CD14-positive monocyte (primary cell): Measurements from ENCODE around the gene SLC38A10. TPM values are rescaled to one million over a fixed set of nuclear protein-coding genes. Genes with fewer than 3 reads are reported as not detected.

Experiments
- DNase-seq, 3 donors: peaks; one replicate each; pipeline ENCODE4 v3.0.0-alpha.2; 2011 to 2022
- H2AFZ ChIP-seq: 2 replicates; pipeline ENCODE4 v1.6.0; 2012; ENCODE audit warnings: mild to moderate bottlenecking, low read depth, low read length, inconsistent platforms; ENCODE audit not compliant: insufficient read depth, poor library complexity, severe bottlenecking
- H3K27ac ChIP-seq, 2 donors: 1 replicate in 1 of 2; 2 replicates in 1 of 2; pipeline ENCODE4 v1.5.1; 2012 to 2013; ENCODE audit warnings: low read length in 2 of 2, control low read depth in 1 of 2, inconsistent platforms in 1 of 2, low read depth in 1 of 2, mild to moderate bottlenecking in 1 of 2
- H3K27me3 ChIP-seq, 2 donors: one replicate each; pipeline versions ENCODE4 v1.6.0 to v1.6.1; 2011 to 2013; ENCODE audit warnings: low read length in 2 of 2; ENCODE audit not compliant: control insufficient read depth in 2 of 2, insufficient read depth in 2 of 2
- H3K36me3 ChIP-seq, 2 donors: replicated peaks in 1 of 2; 1 replicate in 1 of 2; 2 replicates in 1 of 2; pipeline versions ENCODE4 v1.5.1 to v1.6.1; 2012 to 2013; ENCODE audit warnings: low read length in 2 of 2, control low read depth in 1 of 2, inconsistent platforms in 1 of 2, mild to moderate bottlenecking in 1 of 2; ENCODE audit not compliant: insufficient read depth in 2 of 2, control insufficient read depth in 1 of 2
- H3K4me1 ChIP-seq, 2 donors: 1 replicate in 1 of 2; 2 replicates in 1 of 2; pipeline versions ENCODE4 v1.5.1 to v1.6.1; 2012 to 2013; ENCODE audit warnings: low read length in 2 of 2, control low read depth in 1 of 2, inconsistent platforms in 1 of 2, mild to moderate bottlenecking in 1 of 2, moderate library complexity in 1 of 2; ENCODE audit not compliant: insufficient read depth in 2 of 2, control insufficient read depth in 1 of 2
- H3K4me2 ChIP-seq: replicated peaks from 2 replicates; pipeline ENCODE3; 2012; ENCODE audit warnings: low read length, moderate library complexity, mild to moderate bottlenecking; ENCODE audit not compliant: poor library complexity, severe bottlenecking; ENCODE audit errors: extremely low read depth
- H3K4me3 ChIP-seq, 3 experiments: fragments of 200-600 bp in 1 of 3; sonication (generic) in 1 of 3; replicated peaks in 1 of 3; 1 replicate in 2 of 3; 2 replicates in 1 of 3; pipeline ENCODE4 v1.5.1; 2011 to 2013; ENCODE audit warnings: low read length in 3 of 3, mild to moderate bottlenecking in 3 of 3, control low read depth in 2 of 3, low read depth in 2 of 3, inconsistent platforms in 1 of 3, moderate library complexity in 1 of 3
- H3K79me2 ChIP-seq: 2 replicates; pipeline ENCODE4 v1.6.0; 2012; ENCODE audit warnings: mild to moderate bottlenecking, control low read depth, inconsistent platforms, low read length, moderate library complexity; ENCODE audit not compliant: insufficient read depth
- H3K9ac ChIP-seq: 2 replicates; pipeline ENCODE4 v1.6.0; 2017; ENCODE audit warnings: low read length, mild to moderate bottlenecking; ENCODE audit not compliant: insufficient read depth, poor library complexity, severe bottlenecking
- H3K9me3 ChIP-seq, 2 donors: replicated peaks in 1 of 2; 1 replicate in 1 of 2; 2 replicates in 1 of 2; pipeline versions ENCODE4 v1.5.1 to v1.6.1; 2012 to 2013; ENCODE audit warnings: low read length in 2 of 2, control low read depth in 1 of 2; ENCODE audit not compliant: control insufficient read depth in 1 of 2, insufficient read depth in 1 of 2
- H4K20me1 ChIP-seq: 2 replicates; pipeline ENCODE4 v1.6.0; 2012; ENCODE audit warnings: mild to moderate bottlenecking, low read length, control low read depth, moderate library complexity; ENCODE audit not compliant: insufficient read depth
- H3K27ac Mint-ChIP-seq, 7 donors: one replicate each; pipeline ENCODE4 v1.8.0; 2020; ENCODE audit warnings: mild to moderate bottlenecking in 7 of 7, mixed read lengths in 7 of 7, moderate library complexity in 6 of 7, inconsistent platforms in 2 of 7
- H3K27me3 Mint-ChIP-seq, 3 donors: one replicate each; pipeline ENCODE4 v1.8.0; 2021 to 2022; ENCODE audit warnings: low read depth in 3 of 3, mild to moderate bottlenecking in 3 of 3, mixed read lengths in 3 of 3, moderate library complexity in 3 of 3, inconsistent platforms in 1 of 3
- H3K36me3 Mint-ChIP-seq, 2 donors: one replicate each; pipeline ENCODE4 v1.8.0; 2020; ENCODE audit warnings: mixed read lengths in 2 of 2, inconsistent platforms in 1 of 2, mild to moderate bottlenecking in 1 of 2
- H3K4me1 Mint-ChIP-seq: one replicate; pipeline ENCODE4 v1.8.0; 2020; ENCODE audit warnings: mild to moderate bottlenecking, mixed read lengths
- H3K4me3 Mint-ChIP-seq, 2 donors: one replicate each; pipeline ENCODE4 v1.8.0; 2020; ENCODE audit warnings: mild to moderate bottlenecking in 2 of 2, mixed read lengths in 2 of 2, moderate library complexity in 1 of 2
- H3K9me3 Mint-ChIP-seq, 7 donors: one replicate each; pipeline ENCODE4 v1.8.0; 2020 to 2022; ENCODE audit warnings: mixed read lengths in 7 of 7, mild to moderate bottlenecking in 6 of 7, moderate library complexity in 6 of 7, inconsistent platforms in 2 of 7
- CTCF ChIP-seq: fragments of 200-600 bp; IDR thresholded peaks from one replicate; pipeline ENCODE4 v1.8.0; 2022; ENCODE audit warnings: antibody characterized with exemption, mild to moderate bottlenecking
- WGBS: methylation state at CpG from one replicate; pipeline ENCODE4 v1.1.5; 2013; ENCODE audit warnings: missing lambda C conversion rate; ENCODE audit not compliant: insufficient coverage; 5-methylcytosine and 5-hydroxymethylcytosine counted together
- intact Hi-C, 2 donors: fragments of 100-400 bp; cut with micrococcal nuclease; formaldehyde crosslinking; loops; one replicate each; pipeline versions ENCODE4 v1.15.0 to v1.15.1; 2023
- polyA plus RNA-seq, 3 donors: library from polyadenylated mRNA; depleted of rRNA in 1 of 3; unstranded in 2 of 3; stranded (reverse) in 1 of 3; fragments of 300-500 nt in 2 of 3; fragments of >200 nt in 1 of 3; fragmentation: Illumina TruSeq in 2 of 3; gene quantifications; 1 replicate in 2 of 3; 2 replicates in 1 of 3; pipeline ENCODE4 v1.2.3, GENCODE V29; 2012 to 2021

SLC38A10 gene
- polyA plus RNA-seq, 3 donors, result 50.8 to 76.1 (median 68.4) TPM

GRCh38 chr17:81212365-81212764, 82.7 kb downstream of the SLC38A10 start:
- Histone ChIP-seq H4K20me1 (no peaks in the 10 kb centered on the region), H3K36me3 (no peaks in the 10 kb centered on the region), H3K9ac (no peak overlapping the region), H3K27ac (no peak overlapping the region), H3K4me1 (peaks cover 0 to 2% of the 10 kb centered on the region in 2 donors), H3K4me3 (no peak overlapping the region), H3K79me2 (no peaks in the 10 kb centered on the region), H3K27me3 (no peaks in the 10 kb centered on the region), H3K4me2 (no peak overlapping the region), H3K9me3 (no peaks in the 10 kb centered on the region), H2AFZ (no peak overlapping the region)
- H3K27me3 Mint-ChIP-seq, result peaks cover 2 to 5% (median 2%) of the 10 kb centered on the region in 3 donors
- TF ChIP-seq CTCF, result no peak
- DNase-seq, result no peak
- H3K4me1 Mint-ChIP-seq, result peaks cover 7% of the 10 kb centered on the region
- H3K27ac Mint-ChIP-seq, result no peak overlapping the region
- intact Hi-C loops, result no loop called here
- 89% methylated on average over 4 of the region's 9 CpGs for WGBS
- peaks cover 11 to 16% of the 10 kb centered on the region in 2 donors for H3K36me3 Mint-ChIP-seq
- H3K4me3 Mint-ChIP-seq, result no peak overlapping the region
- H3K9me3 Mint-ChIP-seq, result peaks cover 0 to 2% (median 0%) of the 10 kb centered on the region in 7 donors

- DNase-seq, result no peak
- H4K20me1 ChIP-seq, result no peaks in the 10 kb centered on the region
- H3K27me3 ChIP-seq, result no peaks in the 10 kb centered on the region
- H3K9ac ChIP-seq, result peak overlapping the region; percentile 4
- Mint-ChIP-seq H3K27ac (peak overlapping the region in 1 of 7 donors; percentile 41), H3K27me3 (peaks cover 2 to 5% (median 2%) of the 10 kb centered on the region in 3 donors), H3K9me3 (peaks cover 0 to 2% (median 0%) of the 10 kb centered on the region in 7 donors), H3K4me3 (peak overlapping the region in 1 of 2 donors; percentile 31), H3K4me1 (peaks cover 7% of the 10 kb centered on the region), H3K36me3 (peaks cover 14% of the 10 kb centered on the region in 2 donors)
- 16% methylated on average over 5 of the region's 14 CpGs for WGBS
- no peaks in the 10 kb centered on the region for H3K79me2 ChIP-seq
- no peaks in the 10 kb centered on the region for H3K9me3 ChIP-seq
- TF ChIP-seq CTCF, result no peak
- H3K36me3 ChIP-seq, result no peaks in the 10 kb centered on the region
- H3K4me1 ChIP-seq, result peaks cover 0 to 2% of the 10 kb centered on the region in 2 donors
- H3K4me3 ChIP-seq, result no peak overlapping the region
- intact Hi-C loops, result no loop called here
- H3K27ac ChIP-seq, result no peak overlapping the region
- no peak overlapping the region for H2AFZ ChIP-seq
- no peak overlapping the region for H3K4me2 ChIP-seq
Measured at GRCh38 chr17:81210868-81211267, 84.2 kb downstream of the SLC38A10 start.
